GM19240 (cell line): ENCODE data around the gene MYOM1.
"Not testable (repeated sequence)": the region's sequence is repeated elsewhere in the genome, so short reads cannot be mapped to it uniquely, and the experiment has no call there.

Source experiments
- DNase-seq: peaks from one replicate; pipeline ENCODE4 v3.0.0; 2011; ENCODE audit warnings: low spot score; ENCODE audit not compliant: insufficient read length

Gene MYOM1

GRCh38 chr18:3092727-3093126, 127.0 kb downstream of the MYOM1 start:
- DNase-seq: no peak

GRCh38 chr18:3089579-3089978, 130.2 kb downstream of the MYOM1 start:
- DNase-seq: no peak

- no peak for DNase-seq
These were observed 131.3 kb downstream of the MYOM1 start for GRCh38 chr18:3088449-3088848.

DNA sequence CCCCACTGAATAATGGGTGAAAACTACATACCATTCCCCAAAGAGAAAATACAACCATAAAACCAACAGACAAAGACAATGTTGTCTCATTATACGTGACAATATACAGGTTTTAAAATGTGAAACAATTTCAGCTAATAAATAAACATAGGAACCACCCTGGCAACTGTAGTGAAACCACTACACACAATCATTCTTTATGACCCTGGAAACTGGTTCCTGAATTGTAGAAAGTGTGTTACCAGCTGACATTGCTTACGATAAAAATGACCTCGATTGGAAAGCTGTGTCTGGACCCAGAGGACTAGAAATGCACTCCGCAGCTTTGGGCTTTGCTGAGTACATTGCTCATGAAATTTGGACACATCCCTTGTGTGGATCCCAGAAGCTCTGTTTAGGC, 132.9 kb downstream of the MYOM1 start:
- no peak for DNase-seq

DNA sequence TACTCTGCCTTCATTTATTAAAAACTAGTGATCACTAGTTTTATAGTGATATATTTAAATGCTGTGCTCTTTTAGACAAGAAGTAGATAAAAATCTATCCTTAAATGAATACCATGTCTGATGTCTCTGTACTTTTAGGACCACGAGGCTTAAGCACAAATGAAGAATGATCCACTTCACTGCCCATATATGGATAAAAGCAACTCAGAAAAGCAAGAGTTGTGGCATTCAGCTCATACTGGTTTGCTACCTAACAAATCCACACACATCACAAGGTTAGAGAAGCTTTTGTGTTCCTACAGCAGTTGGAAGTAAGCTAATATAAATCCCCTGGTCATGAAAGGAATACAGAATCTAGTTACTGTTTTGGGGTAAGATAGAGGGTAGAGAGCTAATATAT, 134.2 kb downstream of the MYOM1 start:
- no peak for DNase-seq

- no peak for DNase-seq
These were observed 135.6 kb downstream of the MYOM1 start for GRCh38 chr18:3084206-3084605.

GRCh38 chr18:3083766-3084165, 136.0 kb downstream of the MYOM1 start:
- DNase-seq: no peak

GRCh38 chr18:3081584-3081991, 138.2 kb downstream of the MYOM1 start:
- no peak for DNase-seq

DNA sequence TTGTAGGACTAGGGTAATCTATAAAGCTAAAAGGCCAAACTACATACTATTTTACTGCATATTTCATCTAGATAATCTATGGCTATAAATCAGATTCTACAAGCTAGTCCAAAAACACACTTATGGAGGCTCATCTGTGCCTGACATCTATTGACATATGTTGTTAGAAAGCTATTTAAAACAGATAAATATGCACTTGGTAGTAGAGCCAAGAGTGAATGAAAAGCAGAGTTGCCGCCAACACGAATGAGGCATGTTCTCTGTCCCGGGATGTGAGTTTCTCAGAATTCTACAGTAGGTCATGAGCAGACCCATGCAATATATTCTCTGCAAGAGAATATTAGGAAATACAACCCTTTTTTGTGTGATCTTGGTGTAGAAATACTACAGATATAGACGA, 140.1 kb downstream of the MYOM1 start:
- no peak for DNase-seq

DNA sequence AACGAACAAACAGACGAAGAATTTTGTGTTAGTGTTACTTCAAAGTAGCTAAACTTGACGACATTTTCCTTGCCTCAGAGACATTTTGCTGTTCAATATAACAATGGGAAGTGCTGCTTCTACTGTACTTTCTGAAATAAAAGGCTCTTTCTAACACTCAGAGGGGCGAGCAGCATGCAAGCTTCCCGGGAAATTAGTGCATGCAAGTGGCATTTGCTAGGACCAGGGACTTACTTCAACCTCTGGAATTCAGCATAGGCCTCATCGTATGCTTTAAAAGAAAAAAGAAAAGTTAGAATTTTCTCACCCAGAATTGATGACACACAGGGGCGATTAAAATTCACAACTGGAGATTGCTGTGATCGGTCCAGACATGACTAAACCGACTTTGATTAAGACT, 144.3 kb downstream of the MYOM1 start:
- DNase-seq: no peak

GRCh38 chr18:3074087-3074486, 145.7 kb downstream of the MYOM1 start:
- DNase-seq: no peak

DNA sequence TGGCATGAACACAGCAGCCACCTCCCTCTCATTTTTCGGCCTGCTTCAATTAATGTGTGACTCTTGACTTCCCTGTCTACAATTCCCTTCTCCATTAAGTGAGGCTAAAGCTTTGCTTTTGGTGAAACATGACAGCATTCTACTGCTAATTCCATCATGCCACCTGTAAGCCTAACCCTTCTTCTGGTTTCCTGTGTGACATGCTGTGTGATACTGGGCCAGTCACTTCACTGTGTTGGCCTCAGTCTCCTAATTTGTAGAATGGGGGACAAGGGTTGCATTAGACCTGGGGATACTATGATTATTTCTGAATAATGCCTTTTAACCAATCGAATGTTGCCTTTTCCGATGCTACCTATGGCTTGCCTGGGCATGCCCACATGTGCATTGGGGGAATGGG, 146.4 kb downstream of the MYOM1 start:
- DNase-seq: not testable (repeated sequence)

GRCh38 chr18:3071676-3072075, 148.1 kb downstream of the MYOM1 start:
- DNase-seq: no peak

DNA sequence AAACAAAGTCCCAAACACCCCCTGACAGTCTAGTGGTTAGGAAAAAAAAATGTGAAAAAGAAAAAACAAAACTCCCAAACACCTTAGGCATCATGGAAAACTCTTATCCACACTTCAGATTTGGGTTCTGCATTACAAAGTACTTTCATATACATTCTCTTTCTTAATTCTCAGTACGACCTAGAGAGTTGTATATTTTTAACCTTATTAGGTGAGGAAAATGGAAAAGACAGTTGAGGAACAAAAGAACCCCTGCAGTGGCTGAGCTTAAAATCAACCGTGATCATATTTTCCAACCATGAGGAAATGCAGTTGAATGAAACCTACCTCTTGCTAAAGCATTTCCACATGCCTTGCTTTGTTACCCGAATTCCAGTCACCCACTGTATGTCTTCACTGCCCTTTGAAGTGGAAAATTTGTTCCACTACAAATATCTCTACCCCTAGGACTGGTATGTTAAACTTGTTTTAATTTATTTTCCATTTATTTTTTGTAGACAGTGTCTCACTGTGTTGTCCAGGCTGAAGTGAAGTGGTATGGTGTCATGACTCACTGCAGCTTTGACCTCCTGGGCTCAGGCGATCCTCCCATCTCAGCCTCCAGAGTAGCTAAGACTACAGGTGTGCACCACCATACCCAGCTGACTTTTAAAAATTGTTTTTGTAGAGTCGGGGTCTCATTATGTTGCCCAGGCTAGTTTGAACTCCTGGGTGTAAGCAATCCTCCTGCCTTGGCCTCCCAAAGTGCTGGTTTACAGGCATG, 149.9 kb downstream of the MYOM1 start:
- no peak for DNase-seq

DNA sequence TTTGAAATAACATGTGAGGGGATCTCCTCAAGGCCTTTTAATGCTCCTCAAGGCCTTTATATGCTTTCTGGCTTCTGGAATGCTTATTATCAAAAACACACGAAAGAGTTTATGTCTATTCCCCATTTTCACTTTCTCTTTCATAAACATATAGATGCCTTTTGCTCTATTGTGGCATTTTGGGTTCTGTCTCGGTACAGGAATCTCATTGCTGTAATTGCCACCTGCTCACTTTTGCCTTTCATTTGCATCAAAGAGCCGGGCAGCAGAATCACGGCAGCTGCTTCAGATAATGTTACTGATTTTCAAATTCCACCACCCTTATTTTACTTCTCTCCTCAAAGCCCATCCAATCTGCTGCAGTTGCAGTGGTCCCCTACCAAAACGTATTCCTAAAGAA, 152.0 kb downstream of the MYOM1 start:
- no peak for DNase-seq

DNA sequence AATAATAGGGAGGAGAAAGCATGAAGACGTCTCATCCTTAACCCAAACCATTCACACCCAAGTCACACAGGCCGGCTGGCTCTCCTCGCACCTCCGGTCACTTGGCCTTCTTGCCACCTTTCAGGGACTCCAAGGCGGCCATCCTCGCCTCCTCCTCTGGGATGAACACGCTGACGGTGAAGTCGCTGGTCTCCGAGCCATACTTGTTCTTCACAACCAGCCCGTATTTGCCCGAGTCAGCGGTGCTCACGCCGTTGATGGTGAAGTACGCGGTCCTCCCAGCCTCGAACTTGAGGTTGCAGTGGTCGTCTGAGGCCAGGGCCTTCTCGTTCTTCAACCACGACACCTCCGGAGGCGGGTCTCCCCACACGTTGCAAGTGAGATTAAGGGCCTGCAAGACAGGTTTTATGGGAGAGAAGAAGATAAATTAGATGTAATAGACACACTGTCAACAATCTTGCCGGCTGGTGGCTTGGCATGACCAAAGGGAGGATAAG, 152.6 kb downstream of the MYOM1 start:
- DNase-seq: no peak

GRCh38 chr18:3066341-3067110, 153.2 kb downstream of the MYOM1 start:
- DNase-seq: no peak

DNA sequence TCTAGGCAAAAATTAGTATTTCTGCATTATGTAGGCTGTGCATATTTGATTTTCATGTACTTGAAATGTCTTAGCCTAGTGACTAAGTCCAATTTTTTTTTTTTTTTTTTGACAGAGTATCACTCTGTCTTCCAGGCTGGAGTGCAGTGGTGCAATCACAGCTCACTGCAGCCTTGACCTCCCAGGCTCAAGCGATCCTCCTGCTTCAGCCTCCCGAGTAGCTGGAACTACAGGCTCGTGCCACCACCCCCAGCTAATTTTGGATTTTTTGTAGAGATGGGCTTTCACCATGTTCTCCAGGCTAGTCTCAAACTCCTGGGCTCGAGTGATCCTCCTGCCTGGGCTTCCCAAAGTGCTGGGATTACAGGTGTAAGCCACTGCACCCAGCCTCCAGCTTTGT, 156.0 kb downstream of the MYOM1 start:
- DNase-seq: not testable (repeated sequence)

- DNase-seq: no peak
These were observed 156.7 kb downstream of the MYOM1 start for GRCh38 chr18:3062798-3063680.

- DNase-seq: no peak
These were observed 158.0 kb downstream of the MYOM1 start for GRCh38 chr18:3061581-3062312.
